Erythroblast (primary cell): ENCODE results near the gene TMC6.

ENCODE experiments used
- GATA1 ChIP-seq: IDR thresholded peaks from 2 replicates; pipeline ENCODE4 v1.6.1; 2011; ENCODE audit warnings: low read depth, mild to moderate bottlenecking, control low read depth, low read length, moderate library complexity
- POLR2A ChIP-seq: IDR thresholded peaks from 2 replicates; pipeline ENCODE4 v1.6.1; 2011; ENCODE audit warnings: mild to moderate bottlenecking, low read length

DNA sequence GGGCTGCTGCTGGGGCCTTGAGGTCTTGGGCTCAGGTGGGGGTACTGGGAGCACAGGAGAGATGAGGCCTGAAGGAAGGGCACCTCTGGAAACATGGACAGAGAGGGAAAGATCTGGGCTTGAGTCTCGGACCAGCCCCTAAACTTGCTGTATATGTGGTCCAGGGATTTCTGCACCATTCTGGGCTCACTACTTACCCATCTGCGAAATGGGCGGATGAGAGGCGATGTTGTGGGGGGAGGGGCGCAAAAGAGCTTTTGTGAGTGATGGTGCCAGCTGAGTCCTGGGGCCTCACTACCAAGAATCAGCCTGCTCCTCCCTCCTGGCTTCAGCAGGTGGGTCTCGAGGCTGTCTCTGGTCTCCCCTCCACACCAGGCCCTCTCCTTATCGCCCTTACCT, 17.9 kb upstream of the TMC6 start:
- TF ChIP-seq POLR2A (no peak), GATA1 (no peak)
